DND-41 (cell line): Measurements from ENCODE around the gene HOATZ.

Experiments
- EZH2 ChIP-seq: IDR thresholded peaks from 3 replicates; pipeline ENCODE4 v1.6.1; 2012; ENCODE audit warnings: borderline replicate concordance, low read depth, mild to moderate bottlenecking, moderate library complexity, low read length, inconsistent platforms; ENCODE audit not compliant: severe bottlenecking
- TF ChIP-seq, protein P1 (sequence below): IDR thresholded peaks from 2 replicates; pipeline ENCODE4 v1.5.1; 2012; ENCODE audit warnings: borderline replicate concordance, low read length, moderate library complexity, mild to moderate bottlenecking; ENCODE audit not compliant: poor library complexity, severe bottlenecking; ENCODE audit errors: extremely low read depth

DNA sequence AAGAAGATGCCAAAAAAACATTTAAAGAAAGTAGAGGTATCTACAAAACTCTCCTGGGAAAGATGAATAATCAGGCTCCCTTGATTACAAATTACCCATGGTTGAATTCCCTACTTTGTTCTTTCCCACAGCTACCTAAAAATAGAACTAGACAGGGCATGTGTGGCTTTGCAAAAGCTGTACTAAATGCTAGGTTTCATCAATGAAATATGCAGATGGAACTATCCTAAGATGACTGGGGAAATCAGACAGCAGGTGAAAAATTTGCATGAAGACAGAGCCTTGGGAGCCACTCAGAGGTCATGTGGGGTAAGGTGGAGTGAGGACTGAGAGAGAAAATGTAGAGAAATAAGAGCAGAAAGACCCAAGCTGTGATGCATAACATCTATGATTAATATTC is 40.7 kb downstream of the HOATZ start:
- TF ChIP-seq, protein P1, sequence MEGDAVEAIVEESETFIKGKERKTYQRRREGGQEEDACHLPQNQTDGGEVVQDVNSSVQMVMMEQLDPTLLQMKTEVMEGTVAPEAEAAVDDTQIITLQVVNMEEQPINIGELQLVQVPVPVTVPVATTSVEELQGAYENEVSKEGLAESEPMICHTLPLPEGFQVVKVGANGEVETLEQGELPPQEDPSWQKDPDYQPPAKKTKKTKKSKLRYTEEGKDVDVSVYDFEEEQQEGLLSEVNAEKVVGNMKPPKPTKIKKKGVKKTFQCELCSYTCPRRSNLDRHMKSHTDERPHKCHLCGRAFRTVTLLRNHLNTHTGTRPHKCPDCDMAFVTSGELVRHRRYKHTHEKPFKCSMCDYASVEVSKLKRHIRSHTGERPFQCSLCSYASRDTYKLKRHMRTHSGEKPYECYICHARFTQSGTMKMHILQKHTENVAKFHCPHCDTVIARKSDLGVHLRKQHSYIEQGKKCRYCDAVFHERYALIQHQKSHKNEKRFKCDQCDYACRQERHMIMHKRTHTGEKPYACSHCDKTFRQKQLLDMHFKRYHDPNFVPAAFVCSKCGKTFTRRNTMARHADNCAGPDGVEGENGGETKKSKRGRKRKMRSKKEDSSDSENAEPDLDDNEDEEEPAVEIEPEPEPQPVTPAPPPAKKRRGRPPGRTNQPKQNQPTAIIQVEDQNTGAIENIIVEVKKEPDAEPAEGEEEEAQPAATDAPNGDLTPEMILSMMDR, result no peak
- TF ChIP-seq EZH2, result no peak
